Prostate gland (tissue), 2 donors: ENCODE data around the gene GABBR2.

ENCODE experiments used
- CTCF ChIP-seq, 4 experiments: fragments of 200-600 bp in 2 of 4; fragments of 450-650 bp in 2 of 4; sonication (generic) in 2 of 4; IDR thresholded peaks; 1 replicate in 3 of 4; 2 replicates in 1 of 4; pipeline ENCODE4 v1.5.1; 2016 to 2019; ENCODE audit warnings: antibody characterized with exemption in 4 of 4, mild to moderate bottlenecking in 2 of 4, moderate library complexity in 2 of 4
- POLR2A ChIP-seq: fragments of 450-650 bp; IDR thresholded peaks from one replicate; pipeline ENCODE4 v1.6.1; 2016; ENCODE audit warnings: antibody characterized with exemption, mild to moderate bottlenecking
- POLR2AphosphoS5 ChIP-seq: sonication (generic); formaldehyde crosslinking; IDR thresholded peaks from one replicate; pipeline ENCODE4 v1.6.1; 2017; ENCODE audit warnings: antibody characterized with exemption

- TF ChIP-seq CTCF (IDR thresholded peaks at IDR 0.05) (no peak), POLR2A (no peak), POLR2AphosphoS5 (no peak)
Measured at GRCh38 chr9:98709968-98710965, 1.5 kb upstream of the GABBR2 start.
